NCI-H226 (cell line): ENCODE data around the gene MSANTD7.
A peak's percentile ranks its signal among the peaks of the same experiment; 100 is the strongest.
"Not testable (repeated sequence)": the region's sequence is repeated elsewhere in the genome, so short reads cannot be mapped to it uniquely, and the experiment has no call there.

ENCODE experiments used
- DNase-seq: peaks from one replicate; pipeline ENCODE4 v3.0.0-alpha.2; 2015

The MSANTD7 gene

GRCh38 chr10:14838582-14839304 is 637 bp downstream of the MSANTD7 start:
- DNase-seq = no peak

- DNase-seq = no peak
Observed at GRCh38 chr10:14839305-14839695, 1.2 kb downstream of the MSANTD7 start.

- DNase-seq = no peak
Observed at GRCh38 chr10:14840178-14840577, 2.1 kb downstream of the MSANTD7 start.

DNA sequence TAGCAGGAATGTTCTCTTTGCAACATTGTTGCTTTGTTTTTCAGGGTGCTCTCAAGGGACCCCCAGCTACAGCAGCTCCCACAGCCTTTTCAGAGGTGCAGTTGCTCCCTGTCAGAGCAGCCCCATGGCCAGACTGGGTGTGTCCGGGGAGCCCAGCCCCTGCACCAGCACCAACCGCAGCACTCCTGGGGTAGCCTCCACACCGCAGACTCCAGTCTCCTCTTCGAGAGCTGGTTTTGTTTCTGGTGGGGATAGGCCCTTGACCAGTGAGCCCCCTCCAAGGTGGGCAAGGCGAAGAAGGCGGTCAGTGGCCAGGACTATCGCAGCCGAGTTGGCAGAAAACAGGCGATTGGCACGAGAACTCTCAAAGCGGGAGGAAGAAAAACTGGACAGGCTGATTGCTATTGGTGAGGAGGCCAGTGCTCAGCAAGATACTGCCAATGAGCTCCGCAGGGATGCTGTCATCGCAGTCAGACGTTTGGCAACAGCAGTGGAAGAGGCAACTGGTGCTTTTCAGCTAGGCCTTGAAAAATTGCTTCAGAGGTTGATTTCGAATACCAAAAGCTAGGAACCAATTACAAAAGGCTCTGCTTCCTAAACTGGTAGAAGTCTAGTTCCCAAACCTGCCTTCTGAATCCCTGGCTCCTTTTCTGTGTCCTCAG is 5.4 kb downstream of the MSANTD7 start:
- no peak for DNase-seq

GRCh38 chr10:14844948-14845347 is 6.8 kb downstream of the MSANTD7 start:
- DNase-seq = no peak

GRCh38 chr10:14852236-14852635 is 14.1 kb downstream of the MSANTD7 start:
- no peak for DNase-seq

DNA sequence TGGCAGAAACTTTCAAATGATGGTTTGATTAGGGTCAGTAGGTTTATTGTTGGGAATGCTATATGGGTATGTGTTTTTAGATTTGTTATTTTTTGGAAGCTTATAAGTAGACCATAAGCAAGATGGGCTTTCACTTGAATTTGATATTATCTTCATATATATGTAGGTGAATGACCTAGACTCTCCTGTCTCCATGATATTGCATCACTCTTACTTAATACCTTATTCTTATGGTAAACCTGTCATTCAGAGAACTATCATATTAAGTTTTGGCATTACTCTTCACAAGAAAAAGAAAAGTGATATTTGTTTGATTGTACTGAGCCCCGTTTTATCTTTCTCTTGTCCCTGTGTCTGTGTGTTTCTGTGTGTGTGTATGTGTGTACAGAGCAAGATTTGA is 17.3 kb downstream of the MSANTD7 start:
- DNase-seq = no peak

DNA sequence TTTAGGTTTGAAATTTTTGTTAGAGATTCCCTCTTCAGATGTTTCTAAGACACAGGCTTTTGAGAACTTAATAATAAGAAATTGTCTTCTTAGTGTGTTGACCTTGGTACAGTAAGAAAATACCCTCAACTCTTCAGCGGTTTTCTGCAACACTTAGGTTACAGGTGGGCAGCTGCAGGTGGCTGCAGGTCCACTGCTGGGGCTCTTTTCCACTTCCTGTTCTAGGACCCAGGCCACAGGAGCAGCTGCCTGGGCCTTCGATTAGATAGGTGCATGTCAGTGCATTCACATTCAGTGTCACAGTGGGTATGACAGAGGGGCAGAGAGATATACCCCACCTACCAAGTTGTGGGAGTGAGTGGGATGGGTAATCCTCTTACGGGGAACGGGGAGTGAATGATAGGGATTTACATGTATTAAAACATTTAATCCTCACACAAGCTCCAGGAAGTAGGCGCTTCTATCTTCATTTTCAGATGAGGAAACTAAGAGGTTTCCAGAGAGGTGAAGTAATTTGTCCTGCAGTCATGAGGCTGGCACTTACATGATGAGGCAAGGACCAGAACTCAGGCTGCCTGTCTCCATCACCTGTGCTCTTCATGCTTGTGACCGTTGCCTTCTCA is 20.3 kb downstream of the MSANTD7 start:
- DNase-seq = no peak

GRCh38 chr10:14859043-14859442 is 20.9 kb downstream of the MSANTD7 start:
- DNase-seq = no peak

- DNase-seq = no peak
Observed at GRCh38 chr10:14859775-14860174, 21.7 kb downstream of the MSANTD7 start.

DNA sequence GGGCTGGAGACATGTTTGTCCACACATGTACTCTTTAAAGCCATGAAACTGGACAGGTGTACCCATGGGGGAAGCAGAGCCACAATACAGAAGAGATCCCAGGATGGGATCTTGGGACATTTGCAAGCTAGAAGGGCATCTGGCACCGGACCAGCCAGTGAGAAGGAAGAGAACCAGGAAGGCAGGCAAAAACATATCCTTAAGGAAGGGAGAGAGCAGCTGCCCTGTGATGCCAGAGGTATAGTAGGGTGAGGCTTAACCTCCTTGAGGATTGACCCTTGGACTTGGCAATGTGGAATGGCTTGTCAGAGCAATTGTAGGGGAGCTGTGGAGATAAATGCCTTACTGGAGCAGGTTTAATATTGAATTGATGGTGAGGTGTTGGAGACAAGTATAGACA is 22.7 kb downstream of the MSANTD7 start:
- no peak for DNase-seq

DNA sequence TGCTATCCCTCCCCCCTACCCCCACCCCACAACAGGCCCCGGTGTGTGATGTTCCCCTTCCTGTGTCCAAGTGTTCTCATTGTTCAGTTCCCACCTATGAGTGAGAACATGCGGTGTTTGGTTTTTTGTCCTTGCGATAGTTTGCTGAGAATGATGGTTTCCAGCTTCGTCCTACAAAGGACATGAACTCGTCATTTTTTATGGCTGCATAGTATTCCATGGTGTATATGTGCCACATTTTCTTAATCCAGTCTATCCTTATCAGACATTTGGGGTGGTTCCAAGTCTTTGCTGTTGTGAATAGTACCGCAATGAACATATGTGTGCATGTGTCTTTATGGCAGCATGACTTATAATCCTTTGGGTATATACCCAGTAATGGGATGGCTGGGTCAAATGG is 26.4 kb downstream of the MSANTD7 start:
- DNase-seq = not testable (repeated sequence)

DNA sequence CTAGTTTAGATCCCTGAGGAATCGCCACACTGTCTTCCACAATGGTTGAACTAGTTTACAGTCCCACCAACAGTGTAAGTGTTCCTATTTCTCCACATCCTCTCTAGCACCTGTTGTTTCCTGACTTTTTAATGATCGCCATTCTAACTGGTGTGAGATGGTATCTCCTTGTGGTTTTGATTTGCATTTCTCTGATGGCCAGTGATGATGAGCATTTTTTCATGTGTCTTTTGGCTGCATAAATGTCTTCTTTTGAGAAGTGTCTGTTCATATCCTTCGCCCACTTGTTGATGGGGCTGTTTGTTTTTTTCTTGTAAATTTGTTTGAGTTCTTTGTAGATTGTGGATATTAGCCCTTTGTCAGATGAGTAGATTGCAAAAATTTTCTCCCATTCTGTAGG is 26.8 kb downstream of the MSANTD7 start:
- not testable (repeated sequence) for DNase-seq

DNA sequence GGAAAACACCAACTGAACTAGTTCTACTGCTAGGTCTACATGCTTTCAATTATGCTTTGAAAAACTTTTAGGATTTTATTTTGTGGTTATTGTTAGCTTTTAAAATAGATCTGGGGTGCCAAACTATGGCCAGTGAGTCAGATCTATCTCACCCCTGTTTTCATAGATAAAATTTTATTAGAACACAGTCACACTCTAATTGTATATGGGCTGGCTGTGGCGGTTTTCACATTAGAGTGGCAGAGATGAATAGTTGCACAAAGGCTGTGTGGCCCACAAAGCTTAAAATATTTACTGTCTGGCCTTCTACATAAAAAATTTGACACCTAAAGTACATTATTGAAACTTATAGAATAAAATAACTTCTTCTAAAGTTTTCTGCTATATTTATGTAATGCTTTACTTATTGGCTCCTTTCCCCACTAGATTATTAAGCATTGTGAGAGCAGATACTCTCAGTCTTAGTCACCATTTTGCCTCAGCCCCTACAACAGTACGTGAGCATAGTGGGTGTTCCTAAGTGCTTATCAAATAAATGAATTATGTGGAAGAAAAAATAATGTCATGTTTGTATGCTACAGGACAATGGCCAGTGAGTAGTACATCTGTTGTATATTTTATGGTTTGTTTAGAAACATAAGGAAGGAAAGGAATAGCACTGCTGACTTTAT is 35.1 kb downstream of the MSANTD7 start:
- DNase-seq = peak; percentile 81

DNA sequence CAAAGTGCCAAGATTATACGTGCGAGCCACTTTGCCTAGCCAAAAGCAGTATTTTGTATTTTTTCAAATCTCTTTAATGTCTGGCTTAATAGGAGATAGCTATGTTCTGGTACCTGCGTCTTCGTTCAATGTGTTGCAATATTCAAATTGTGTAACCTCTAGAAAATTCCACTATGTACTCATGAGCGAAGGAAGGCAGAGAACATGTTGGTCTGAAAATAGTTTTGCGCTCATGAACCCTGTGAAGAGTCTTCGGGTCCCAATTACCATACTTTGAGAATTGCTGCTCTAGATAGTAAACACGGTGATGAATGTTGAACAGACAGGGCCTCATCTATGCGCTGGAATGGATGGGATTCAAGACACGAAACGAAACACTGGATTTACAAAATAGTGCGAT is 37.8 kb downstream of the MSANTD7 start:
- DNase-seq = no peak

DNA sequence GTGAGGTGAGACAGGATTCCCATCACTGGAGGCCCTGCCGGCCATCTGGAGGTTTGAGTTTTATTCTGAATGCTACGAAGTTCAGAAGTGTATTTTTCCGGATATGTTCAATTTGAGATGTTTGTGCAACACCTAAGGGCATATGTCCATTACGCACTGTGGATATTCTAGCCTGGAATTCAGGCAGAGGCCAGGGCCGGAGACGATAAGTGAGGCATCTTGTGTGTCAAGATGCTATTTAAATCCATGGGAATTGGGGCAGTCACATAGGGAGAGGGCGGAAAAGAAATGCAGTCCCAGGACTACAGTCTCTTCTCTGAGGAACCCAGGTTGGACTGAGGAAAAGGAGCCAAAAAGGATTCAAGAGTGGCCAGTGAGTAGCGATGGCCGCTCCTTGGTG is 38.7 kb downstream of the MSANTD7 start:
- DNase-seq = no peak

- peak; percentile 91 for DNase-seq
Observed at GRCh38 chr10:14878266-14879123, 40.4 kb downstream of the MSANTD7 start, which contains the start of gene SUV39H2. SUV39H2 (plus strand) TSS chr10:14878866; CDS start chr10:14878889, 23 bp downstream.

DNA sequence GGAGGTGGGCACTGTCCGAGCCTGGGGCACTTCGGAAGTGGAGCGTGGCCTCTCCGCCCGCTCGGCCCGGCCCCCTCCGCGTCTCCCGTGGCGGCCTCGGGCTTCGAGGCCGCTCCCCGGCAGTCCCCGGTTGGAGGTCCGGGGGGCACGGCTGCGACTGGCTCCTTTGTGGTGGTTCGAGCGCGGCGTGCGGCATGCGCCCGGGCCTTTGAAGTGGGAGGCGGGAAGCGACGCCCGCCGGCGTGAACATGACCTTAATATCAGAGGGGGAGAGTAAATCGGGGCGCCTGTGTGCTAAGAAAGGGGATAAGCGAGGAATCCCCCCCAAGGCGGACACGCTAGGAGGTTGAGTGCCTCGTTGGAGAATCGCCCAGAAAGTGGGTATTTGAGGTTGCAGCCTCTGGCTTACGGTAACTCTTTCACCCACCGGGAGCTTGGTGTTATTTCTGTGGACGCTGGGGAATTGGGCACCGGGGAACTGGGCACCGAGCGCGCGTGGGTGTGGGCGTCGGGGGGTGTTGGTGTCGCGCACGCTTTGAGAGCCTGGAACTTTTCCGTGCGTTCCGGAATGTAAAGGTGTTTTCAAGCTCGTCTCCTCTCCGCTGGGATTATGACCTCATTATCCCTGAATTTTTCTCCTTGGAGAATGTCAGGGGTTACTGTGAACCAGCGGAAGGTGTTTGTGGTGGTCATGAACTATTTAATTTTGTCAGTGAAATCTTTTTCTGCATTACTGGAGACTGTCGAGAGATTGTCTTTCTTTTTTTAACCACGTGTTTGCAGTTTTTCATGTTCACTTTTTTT is 41.2 kb downstream of the MSANTD7 start:
- peak; percentile 7 for DNase-seq

DNA sequence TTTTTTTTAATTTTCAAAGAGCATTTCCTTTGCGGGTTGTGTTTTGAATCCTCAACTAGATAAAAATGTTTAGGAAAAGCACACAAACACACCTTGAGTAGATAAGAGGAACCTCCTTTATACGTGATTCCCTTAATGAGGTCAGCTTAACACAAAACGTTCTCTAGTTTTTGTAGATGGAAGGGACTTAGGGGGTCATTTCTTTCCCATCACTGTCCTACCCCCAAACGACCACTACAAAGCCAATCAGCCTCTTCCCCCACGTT is 41.8 kb downstream of the MSANTD7 start:
- DNase-seq = no peak

DNA sequence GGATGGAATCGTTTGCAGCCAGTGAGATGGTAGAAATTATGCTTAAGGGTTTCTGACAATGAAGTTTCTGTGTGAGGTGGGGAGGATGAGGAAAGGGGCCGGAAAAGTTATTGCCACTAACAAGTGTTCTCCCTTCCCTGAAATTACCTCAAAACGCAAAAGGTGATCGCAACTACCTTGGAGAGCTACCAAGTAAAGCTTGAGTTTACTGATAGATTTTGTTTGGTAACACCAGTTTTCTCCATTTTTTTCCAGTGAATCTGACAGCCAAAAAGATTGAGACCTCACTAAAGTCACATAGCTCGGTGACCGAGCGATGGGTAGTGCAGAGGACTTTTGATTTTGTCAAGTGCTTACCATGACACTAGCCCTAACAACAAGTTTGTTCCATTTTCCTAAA is 42.1 kb downstream of the MSANTD7 start:
- DNase-seq = no peak

DNA sequence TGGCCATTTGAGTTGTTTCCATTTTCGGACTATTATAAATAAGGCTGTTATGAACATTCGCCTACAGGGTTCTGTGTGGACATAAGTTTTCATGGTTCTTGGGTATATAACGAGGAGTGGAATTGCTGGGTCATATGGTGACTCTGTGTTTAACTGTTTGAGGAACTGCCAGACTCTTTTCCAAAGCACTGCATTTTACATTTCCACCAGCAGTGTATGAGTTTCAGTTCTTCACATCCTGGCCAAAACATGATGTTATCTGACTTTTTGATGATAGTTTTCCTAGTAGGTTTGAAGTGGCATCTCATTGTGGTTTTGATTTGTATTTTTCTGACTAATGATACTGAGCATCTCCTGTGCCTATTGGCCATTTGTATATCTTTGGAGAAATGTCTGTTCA is 46.0 kb downstream of the MSANTD7 start:
- no peak for DNase-seq
